ENCODE measurements around the gene SELENON.

Gene SELENON

DNA sequence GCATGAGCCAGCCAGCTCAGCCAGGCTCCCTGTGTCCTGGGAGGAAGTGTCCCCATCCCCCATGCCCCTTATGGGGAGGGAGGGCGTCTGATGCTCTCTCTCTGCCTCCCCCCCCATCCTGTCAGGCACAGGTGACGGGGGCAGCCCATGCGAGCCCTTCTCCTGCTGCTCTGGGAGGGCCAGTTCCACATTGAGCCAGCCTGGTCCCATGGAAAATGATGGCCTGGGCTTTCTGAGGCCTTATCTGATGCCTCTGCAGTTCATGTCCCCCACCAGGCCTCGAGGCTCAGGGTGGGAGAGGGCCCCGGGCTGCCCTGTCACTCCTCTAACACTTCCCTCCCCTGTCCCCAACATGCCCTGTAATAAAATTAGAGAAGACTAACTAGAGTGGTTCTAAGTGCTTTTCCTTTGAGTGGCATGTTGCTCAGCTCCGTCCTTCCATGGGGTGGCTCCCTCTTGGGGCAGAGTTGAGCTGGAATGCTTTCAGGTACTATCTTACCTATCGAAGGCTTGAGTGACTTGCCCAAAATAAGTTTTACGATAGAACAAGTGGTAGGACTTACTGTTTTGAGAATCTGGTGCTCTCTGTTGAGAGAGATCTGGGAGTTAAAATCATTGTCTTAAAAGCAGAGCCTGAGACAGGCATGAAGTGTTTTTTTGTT is 18.0 kb downstream of the SELENON start:
- no peaks in the 10 kb centered on the region for H3K27me3 Mint-ChIP-seq
- H3K4me3 Mint-ChIP-seq = peak overlapping the region; percentile 84
- H3K27ac Mint-ChIP-seq = peak overlapping the region; percentile 93
- DNase-seq = no peak
- H3K9me3 Mint-ChIP-seq = no peaks in the 10 kb centered on the region
- H3K4me1 Mint-ChIP-seq (ENCODE audit: low read depth) = peaks cover 33% of the 10 kb centered on the region
- H3K36me3 Mint-ChIP-seq (ENCODE audit: low read depth) = peaks cover 27% of the 10 kb centered on the region

DNA sequence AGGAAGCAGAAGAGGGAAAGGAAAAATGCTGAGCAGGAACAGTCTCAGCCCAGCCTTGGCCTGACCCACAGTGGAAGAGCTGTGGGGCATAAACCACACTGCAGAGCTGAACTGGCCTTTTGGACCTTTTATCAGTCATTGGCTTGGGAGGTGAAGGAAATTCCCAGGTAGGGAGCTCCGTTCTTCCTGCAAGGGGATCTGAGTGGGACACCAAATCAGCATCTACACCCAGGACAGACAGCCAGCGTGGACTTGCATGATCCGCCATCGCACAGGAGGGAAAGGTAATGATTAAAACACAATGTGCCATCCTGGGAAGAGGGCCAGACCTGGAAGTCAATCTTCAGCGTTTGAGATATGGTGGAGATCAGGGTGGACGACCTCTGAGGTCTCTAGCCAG is 18.6 kb downstream of the SELENON start:
- H3K27ac Mint-ChIP-seq = peak overlapping the region; percentile 93
- peak overlapping the region; percentile 84 for H3K4me3 Mint-ChIP-seq
- H3K27me3 Mint-ChIP-seq = no peaks in the 10 kb centered on the region
- no peak for DNase-seq
- H3K4me1 Mint-ChIP-seq (ENCODE audit: low read depth) = peaks cover 33% of the 10 kb centered on the region
- H3K36me3 Mint-ChIP-seq (ENCODE audit: low read depth) = peaks cover 24% of the 10 kb centered on the region
- no peaks in the 10 kb centered on the region for H3K9me3 Mint-ChIP-seq

DNA sequence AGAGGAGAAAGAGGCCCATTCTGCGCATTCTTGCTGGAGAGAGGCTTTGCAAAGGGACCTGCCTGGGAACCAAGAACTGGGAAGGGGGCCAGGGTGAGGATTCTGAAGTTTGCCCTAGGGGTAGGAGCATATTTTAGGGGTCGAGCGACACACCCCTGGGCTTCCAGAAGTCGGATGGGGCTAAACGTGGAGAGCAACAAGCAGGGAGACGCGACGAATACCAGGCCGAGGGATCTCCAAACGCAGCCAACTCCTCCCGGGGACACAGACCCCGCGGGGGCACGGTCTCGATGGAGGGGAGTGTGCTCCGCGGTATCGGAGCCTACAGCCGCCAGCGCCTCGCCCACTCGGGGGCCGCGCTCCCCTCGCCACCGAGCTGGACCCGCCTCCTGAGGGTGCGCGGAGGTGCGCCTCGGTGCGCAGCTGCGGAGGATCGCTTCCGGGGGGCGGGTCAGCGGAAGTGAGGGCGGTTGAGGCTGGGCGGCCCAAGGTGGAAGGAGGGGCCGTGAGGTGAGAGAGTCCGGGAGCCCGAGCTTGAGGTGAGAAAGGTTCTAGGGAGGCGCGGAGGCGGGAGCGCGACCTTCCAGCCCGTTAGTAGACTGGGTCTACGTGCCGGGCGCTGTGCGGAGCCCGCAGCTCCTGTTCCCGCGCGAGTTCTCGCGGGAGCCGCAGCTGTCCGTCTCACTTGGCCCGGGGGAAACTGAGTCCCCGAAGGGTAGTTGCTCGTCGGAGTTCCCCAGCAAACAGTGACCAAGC is 19.7 kb downstream of the SELENON start, which contains the start of gene MTFR1L:
TSS of gene MTFR1L (plus strand) at position 464 of the 756 bp plus-strand sequence. CDS start 3,151 bp downstream, outside the sequence.
- peak; percentile 95 for DNase-seq
- Mint-ChIP-seq H3K4me3 (peak within 1 kb of the TSS; percentile 84), H3K9me3 (no peaks in the 10 kb centered on the region), H3K27me3 (no peaks in the 10 kb centered on the region), H3K4me1 (ENCODE audit: low read depth) (peaks cover 33% of the 10 kb centered on the region), H3K27ac (peak within 1 kb of the TSS; percentile 93), H3K36me3 (ENCODE audit: low read depth) (peaks cover 20% of the 10 kb centered on the region)

DNA sequence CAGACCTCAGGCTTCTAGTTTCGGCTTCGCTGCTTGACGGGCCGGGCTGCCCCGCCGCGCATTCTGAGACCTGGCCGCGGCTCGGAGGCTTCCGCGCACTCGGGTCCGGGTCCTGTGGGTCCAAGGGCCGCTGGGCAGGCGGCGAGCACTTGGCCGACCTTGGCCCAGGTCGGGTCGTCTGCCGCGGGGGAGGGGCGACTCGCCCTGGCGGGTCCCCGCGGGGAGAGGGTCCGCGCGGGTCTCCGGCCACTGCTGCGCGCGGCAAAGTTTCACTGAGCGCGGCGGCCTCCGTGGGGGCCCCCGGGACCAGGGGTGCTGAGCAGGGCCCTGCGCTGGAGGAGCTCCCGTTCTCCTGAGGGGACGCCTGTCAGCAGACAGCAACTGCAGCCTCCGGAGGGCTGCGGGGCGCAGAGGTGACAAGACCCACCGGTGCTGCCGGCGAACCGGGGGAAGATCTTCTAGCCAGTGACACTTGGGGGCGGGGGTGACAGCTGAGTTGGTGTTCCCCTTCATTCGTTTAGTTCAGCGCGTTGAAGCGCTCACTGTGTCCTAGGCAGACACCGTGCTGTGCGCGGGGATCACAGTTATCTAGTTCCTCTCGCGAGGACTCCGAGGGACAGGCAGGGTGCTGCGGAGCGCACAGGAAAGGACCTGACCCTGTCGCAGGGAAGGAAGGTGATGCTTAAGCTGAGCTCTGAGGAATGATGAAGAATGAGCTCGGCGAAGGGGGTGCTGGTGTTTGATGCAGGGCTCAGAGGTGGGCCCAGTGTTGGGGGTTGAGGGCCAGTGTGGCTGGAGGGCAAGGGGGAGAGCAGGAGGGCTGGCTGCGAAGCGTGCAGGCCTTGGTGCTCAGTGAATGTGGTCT is 20.5 kb downstream of the SELENON start:
- H3K27me3 Mint-ChIP-seq = no peaks in the 10 kb centered on the region
- H3K27ac Mint-ChIP-seq = peak overlapping the region; percentile 93
- H3K9me3 Mint-ChIP-seq = no peaks in the 10 kb centered on the region
- H3K4me3 Mint-ChIP-seq = peak overlapping the region; percentile 84
- DNase-seq = peak; percentile 79
- H3K36me3 Mint-ChIP-seq (ENCODE audit: low read depth) = peaks cover 14% of the 10 kb centered on the region
- peaks cover 33% of the 10 kb centered on the region for H3K4me1 Mint-ChIP-seq (ENCODE audit: low read depth)

DNA sequence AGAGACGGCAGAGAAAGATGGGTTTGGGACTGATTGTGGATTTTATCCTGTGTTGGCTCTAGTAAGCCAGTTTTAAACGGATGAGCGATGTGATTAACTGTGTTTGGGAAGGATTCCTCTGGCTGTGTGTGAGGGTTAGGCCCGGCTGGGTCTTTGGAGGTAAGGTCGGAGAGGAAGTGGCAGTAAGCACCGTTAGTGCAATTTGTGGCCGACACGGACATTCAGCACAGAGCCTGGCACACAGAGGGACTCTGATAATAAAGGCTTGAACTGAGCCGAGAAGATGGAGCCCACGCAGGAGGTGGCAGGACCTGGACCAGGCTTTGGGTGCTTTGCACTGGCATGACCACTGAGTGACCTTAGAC is 21.1 kb downstream of the SELENON start:
- no peaks in the 10 kb centered on the region for H3K9me3 Mint-ChIP-seq
- H3K36me3 Mint-ChIP-seq (ENCODE audit: low read depth) = peaks cover 14% of the 10 kb centered on the region
- peak overlapping the region; percentile 84 for H3K4me3 Mint-ChIP-seq
- peak overlapping the region; percentile 86 for H3K27ac Mint-ChIP-seq
- no peak for DNase-seq
- H3K27me3 Mint-ChIP-seq = no peaks in the 10 kb centered on the region
- peaks cover 33% of the 10 kb centered on the region for H3K4me1 Mint-ChIP-seq (ENCODE audit: low read depth)

DNA sequence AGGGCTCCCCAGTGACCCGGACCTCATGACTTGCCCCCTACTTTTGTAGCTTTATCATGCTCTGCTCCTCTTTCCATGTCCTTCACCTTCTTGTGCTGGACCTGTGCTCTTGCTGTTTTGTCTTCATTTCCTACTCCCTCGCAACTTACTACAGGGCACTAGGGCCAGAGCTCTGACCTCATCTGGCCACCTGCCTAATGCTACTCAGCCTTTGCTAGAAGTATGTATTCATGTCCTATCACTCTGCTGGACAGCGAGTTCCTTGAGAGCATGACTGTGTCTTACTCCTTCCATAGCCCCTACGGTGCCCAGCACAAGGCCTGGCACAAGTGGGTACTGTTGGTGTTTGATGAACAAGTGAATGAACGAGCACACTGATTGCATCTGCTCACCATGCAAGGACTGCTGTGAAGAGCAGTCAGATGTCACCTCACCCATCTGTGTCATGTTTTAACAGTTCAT is 21.7 kb downstream of the SELENON start:
- H3K4me3 Mint-ChIP-seq = peak overlapping the region; percentile 84
- H3K9me3 Mint-ChIP-seq = no peaks in the 10 kb centered on the region
- DNase-seq = no peak
- peak overlapping the region; percentile 86 for H3K27ac Mint-ChIP-seq
- H3K36me3 Mint-ChIP-seq (ENCODE audit: low read depth) = peaks cover 16% of the 10 kb centered on the region
- H3K27me3 Mint-ChIP-seq = no peaks in the 10 kb centered on the region
- H3K4me1 Mint-ChIP-seq (ENCODE audit: low read depth) = peaks cover 33% of the 10 kb centered on the region

DNA sequence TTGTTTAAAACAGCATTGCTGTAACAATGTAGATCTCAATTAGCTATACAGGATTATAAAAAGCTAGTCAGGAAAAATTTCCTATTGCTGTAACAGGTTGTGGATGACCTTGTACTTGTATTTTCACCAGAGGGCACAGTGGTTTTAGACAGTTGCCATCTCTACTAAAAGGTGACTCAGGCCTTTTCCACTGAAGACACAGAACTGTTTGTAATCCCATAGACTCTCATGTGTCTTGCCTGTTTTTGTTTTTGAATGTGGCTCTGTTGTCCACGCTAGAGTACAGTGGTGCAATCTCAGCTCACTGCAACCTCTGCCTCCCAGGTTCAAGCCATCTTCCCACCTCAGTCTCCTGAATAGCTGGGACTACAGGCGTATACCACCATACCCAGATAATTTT is 25.6 kb downstream of the SELENON start:
- H3K36me3 Mint-ChIP-seq (ENCODE audit: low read depth) = peaks cover 52% of the 10 kb centered on the region
- no peak for DNase-seq
- H3K27ac Mint-ChIP-seq = no peak overlapping the region
- no peaks in the 10 kb centered on the region for H3K9me3 Mint-ChIP-seq
- no peaks in the 10 kb centered on the region for H3K27me3 Mint-ChIP-seq
- H3K4me3 Mint-ChIP-seq = no peak overlapping the region
- peaks cover 16% of the 10 kb centered on the region for H3K4me1 Mint-ChIP-seq (ENCODE audit: low read depth)

DNA sequence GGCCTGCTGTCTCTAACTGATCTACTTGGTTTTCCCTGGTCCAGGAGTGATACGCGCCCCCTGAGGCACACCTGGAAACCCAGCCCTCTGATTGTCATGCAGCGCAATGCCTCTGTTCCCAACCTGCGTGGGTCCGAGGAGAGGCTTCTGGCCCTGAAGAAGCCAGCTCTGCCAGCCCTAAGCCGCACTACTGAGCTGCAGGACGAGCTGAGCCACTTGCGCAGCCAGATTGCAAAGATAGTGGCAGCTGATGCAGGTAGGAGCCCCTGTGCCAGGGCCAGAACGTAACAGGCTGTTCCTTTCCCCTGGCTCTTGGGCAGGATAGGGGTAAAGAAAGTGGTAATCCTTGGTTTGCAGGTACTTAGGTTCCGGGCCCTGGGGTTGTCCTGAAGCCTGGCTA is 26.6 kb downstream of the SELENON start:
- no peak overlapping the region for H3K27ac Mint-ChIP-seq
- H3K36me3 Mint-ChIP-seq (ENCODE audit: low read depth) = peaks cover 58% of the 10 kb centered on the region
- H3K27me3 Mint-ChIP-seq = no peaks in the 10 kb centered on the region

DNA sequence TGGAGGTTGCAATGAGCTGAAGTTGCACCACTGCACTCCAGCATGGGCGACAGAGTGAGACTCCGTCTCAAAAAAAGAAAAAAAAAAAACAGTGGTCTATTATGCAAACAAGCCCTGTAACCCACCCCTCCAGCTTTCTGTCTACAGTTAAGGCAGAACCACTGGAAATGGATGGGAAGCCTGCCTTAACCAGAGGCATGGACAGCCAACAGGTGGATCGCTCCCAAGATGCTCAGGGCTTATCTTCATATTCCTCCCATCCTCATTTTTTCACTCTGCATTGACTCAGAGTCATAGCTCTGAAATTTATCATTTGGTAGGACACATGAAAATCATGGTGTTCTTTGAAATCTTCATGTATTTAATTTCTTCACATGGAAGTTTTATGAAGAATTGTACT is 28.5 kb downstream of the SELENON start:
- H3K27ac Mint-ChIP-seq = no peak overlapping the region
- H3K36me3 Mint-ChIP-seq (ENCODE audit: low read depth) = peaks cover 77% of the 10 kb centered on the region
- peaks cover 8% of the 10 kb centered on the region for H3K4me1 Mint-ChIP-seq (ENCODE audit: low read depth)
- no peaks in the 10 kb centered on the region for H3K27me3 Mint-ChIP-seq
- no peak overlapping the region for H3K4me3 Mint-ChIP-seq
- H3K9me3 Mint-ChIP-seq = no peaks in the 10 kb centered on the region
- DNase-seq = no peak

More for the DNA sequence above, 26.6 kb downstream of the SELENON start:
- no peak for DNase-seq
- H3K4me1 Mint-ChIP-seq (ENCODE audit: low read depth) = peaks cover 9% of the 10 kb centered on the region
- H3K4me3 Mint-ChIP-seq = no peak overlapping the region
- no peaks in the 10 kb centered on the region for H3K9me3 Mint-ChIP-seq

DNA sequence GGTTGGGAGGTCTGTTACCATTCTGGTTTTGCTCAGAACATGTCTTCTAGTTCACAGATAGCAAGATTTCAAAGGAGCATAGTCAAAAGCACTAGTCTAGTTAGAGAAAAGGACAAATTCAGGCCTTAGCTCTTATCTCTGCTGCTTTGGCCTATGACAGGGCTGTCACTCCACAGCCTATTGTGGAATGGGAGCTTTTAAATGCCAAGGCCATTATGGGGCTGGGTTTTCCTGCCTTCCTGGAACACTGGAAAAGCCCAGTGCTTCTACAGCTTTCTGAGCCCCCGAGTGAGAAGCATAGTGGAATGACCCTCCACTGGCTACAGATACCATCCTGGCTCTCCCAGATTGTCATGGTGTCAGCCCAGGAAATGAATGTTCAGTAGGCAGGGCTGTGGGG is 29.1 kb downstream of the SELENON start:
- Mint-ChIP-seq H3K27ac (no peak overlapping the region), H3K27me3 (no peaks in the 10 kb centered on the region), H3K4me1 (ENCODE audit: low read depth) (peaks cover 8% of the 10 kb centered on the region), H3K36me3 (ENCODE audit: low read depth) (peaks cover 80% of the 10 kb centered on the region), H3K4me3 (no peak overlapping the region), H3K9me3 (no peaks in the 10 kb centered on the region)
- DNase-seq = no peak

DNA sequence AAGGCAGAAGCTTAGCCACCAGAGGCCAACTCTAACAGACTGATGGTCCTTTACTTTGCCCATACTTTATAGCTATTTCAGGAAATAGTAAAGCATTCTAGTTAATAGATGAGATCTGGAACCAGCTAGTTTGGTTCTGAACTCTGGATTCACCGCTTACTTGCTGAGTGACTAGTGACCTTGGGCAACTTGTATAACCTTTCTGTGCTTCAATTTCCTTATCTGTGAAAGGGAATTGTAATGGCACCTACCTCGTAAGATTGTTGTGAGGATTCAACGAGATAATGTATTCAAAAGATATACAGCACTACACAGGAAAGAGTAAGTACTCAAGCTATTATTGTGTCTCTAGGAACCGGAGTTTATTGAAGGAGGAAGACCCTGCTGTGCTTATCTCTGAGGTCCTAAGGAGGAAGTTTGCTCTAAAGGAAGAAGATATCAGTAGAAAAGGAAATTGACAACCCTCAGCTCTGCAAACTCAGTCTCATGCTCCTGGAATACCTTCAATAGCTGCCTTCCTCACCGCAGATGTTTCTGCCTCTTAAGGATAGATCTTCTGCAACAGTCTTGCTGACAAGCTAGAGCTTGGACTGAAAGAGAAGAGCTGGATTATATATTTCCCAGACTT is 31.7 kb downstream of the SELENON start:
- Mint-ChIP-seq H3K4me1 (ENCODE audit: low read depth) (peaks cover 8% of the 10 kb centered on the region), H3K36me3 (ENCODE audit: low read depth) (peaks cover 96% of the 10 kb centered on the region), H3K27me3 (no peaks in the 10 kb centered on the region), H3K4me3 (no peak overlapping the region), H3K9me3 (no peaks in the 10 kb centered on the region), H3K27ac (peak overlapping the region; percentile 66)
- DNase-seq = no peak

DNA sequence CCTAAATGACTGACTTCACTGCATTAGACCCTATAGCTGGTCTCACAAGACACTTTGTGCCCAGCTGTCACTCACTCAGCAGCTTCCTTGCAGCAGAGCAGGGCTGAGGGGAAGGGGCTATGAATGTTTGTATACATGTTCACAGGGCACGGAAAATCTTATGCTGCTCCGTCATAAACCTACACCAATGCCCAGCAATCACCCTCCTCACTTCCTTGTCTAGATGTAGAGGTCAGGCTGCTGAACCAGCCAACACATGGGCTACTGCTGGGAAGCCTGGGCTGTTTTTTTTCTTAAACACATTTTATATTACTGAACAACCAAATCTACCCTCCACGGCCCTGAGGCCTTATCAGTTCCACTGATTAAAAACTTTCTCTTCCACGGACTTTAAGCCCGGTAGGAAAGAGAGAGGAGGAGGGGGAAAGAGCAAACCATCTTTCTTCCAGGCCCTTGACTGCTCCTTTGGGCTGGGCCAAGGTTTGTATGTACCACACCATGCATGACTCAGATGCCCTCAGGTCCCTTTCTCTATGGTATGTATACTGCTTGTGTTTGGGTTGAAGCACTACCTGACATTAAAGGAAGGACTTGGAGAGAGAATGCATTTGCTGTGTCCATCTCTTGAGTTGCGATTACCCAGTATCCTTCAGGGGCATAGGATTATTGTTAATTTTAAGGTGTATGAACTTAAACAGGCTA is 32.5 kb downstream of the SELENON start:
- H3K27ac Mint-ChIP-seq = no peak overlapping the region
- peaks cover 8% of the 10 kb centered on the region for H3K4me1 Mint-ChIP-seq (ENCODE audit: low read depth)
- H3K4me3 Mint-ChIP-seq = no peak overlapping the region
- H3K36me3 Mint-ChIP-seq (ENCODE audit: low read depth) = peaks cover 96% of the 10 kb centered on the region
- no peak for DNase-seq
- H3K27me3 Mint-ChIP-seq = no peaks in the 10 kb centered on the region
- H3K9me3 Mint-ChIP-seq = no peaks in the 10 kb centered on the region

DNA sequence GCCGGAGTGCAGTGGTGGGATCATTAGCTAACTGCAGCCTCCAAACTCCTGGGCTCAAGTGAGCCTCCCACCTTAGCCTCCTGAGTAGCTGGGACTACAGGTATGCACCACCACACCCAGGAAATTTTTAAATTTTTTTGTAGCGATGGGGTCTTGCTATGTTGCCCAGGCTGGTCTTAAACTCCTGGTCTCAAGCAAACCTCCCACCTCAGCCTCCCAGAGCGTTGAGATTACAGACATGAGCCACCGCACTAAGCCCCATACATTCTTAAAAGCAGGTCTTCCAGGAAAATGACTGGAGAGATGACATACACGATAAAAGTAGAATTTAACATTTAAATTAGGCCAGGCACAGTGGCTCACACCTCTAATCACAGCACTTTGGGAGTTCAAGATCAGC is 33.2 kb downstream of the SELENON start:
- Mint-ChIP-seq H3K9me3 (no peaks in the 10 kb centered on the region), H3K4me1 (ENCODE audit: low read depth) (peaks cover 8% of the 10 kb centered on the region), H3K4me3 (no peak overlapping the region), H3K27ac (no peak overlapping the region), H3K36me3 (ENCODE audit: low read depth) (peaks cover 91% of the 10 kb centered on the region), H3K27me3 (no peaks in the 10 kb centered on the region)
- no peak for DNase-seq

DNA sequence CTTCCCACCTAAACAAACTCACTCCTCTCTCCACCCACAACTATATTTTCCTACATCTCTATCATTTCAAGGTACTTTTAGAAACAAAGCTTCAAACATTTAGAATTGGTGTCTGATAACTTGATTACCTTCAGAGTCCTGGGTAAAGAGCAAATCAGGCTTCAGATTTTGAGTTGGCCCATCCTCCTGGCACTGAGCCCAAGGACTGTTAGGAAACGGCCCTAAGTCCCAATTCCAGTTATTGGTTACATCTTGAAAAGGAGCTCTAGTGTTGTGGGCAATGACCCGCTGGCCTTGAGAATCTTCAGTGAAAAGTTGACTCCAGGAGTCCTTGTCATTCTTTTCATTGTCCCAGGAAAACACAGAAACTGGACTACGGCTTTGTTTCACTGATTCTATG is 34.9 kb downstream of the SELENON start:
- no peak for DNase-seq
- Mint-ChIP-seq H3K4me1 (ENCODE audit: low read depth) (peaks cover 8% of the 10 kb centered on the region), H3K36me3 (ENCODE audit: low read depth) (peaks cover 79% of the 10 kb centered on the region), H3K4me3 (no peak overlapping the region), H3K27ac (no peak overlapping the region), H3K9me3 (no peaks in the 10 kb centered on the region), H3K27me3 (no peaks in the 10 kb centered on the region)

All from activated T-cell treated with anti-CD3 and anti-CD28 coated beads, Interleukin-2, amount 50 U/mL, for 24 hours (primary cell).